Heart right ventricle (tissue), 16 donors: ENCODE data around the gene RAB25. TPM values are rescaled to one million over a fixed set of nuclear protein-coding genes. Genes with fewer than 3 reads are reported as not detected.

Source experiments
- ATAC-seq, 8 donors: fragments of 200-7000 bp; cut with Tn5 transposase; one replicate each; pipeline ENCODE4 v1.9.1; 2020; ENCODE audit warnings: mild to moderate bottlenecking in 8 of 8, moderate library complexity in 8 of 8, moderate number of reproducible peaks in 1 of 8
- DNase-seq, 2 donors: peaks; one replicate each; pipeline ENCODE4 v3.0.0-alpha.2; 2020
- H3K27ac ChIP-seq, 10 donors: fragments of 200-600 bp; sonication (generic) in 2 of 10; one replicate each; pipeline versions ENCODE4 v1.5.0 to v1.8.0; 2020 to 2022; ENCODE audit warnings: mild to moderate bottlenecking in 3 of 10
- H3K27me3 ChIP-seq, 7 donors: fragments of 200-600 bp; one replicate each; pipeline ENCODE4 v1.8.0; 2021 to 2022; ENCODE audit warnings: mild to moderate bottlenecking in 2 of 7
- H3K36me3 ChIP-seq, 9 donors: fragments of 200-600 bp; sonication (generic) in 1 of 9; one replicate each; pipeline versions ENCODE4 v1.5.0 to v1.8.0; 2020 to 2022; ENCODE audit warnings: mild to moderate bottlenecking in 2 of 9
- H3K4me1 ChIP-seq, 9 donors: fragments of 200-600 bp; sonication (generic) in 1 of 9; one replicate each; pipeline versions ENCODE4 v1.5.0 to v1.8.0; 2020 to 2022; ENCODE audit warnings: mild to moderate bottlenecking in 4 of 9
- H3K4me3 ChIP-seq, 10 donors: fragments of 200-600 bp; sonication (generic) in 2 of 10; one replicate each; pipeline versions ENCODE4 v1.5.0 to v1.8.0; 2020 to 2022; ENCODE audit warnings: mild to moderate bottlenecking in 7 of 10, moderate library complexity in 2 of 10
- H3K9me3 ChIP-seq, 11 donors: fragments of 200-600 bp in 10 of 11; sonication (generic) in 2 of 11; one replicate each; pipeline versions ENCODE4 v1.5.0 to v1.8.0; 2013 to 2022; ENCODE audit warnings: mild to moderate bottlenecking in 2 of 11, control low read depth in 1 of 11, moderate library complexity in 1 of 11
- WGBS, 2 donors: extraction: QIAGEN DNeasy Blood & Tissue Kit; methylation state at CpG; one replicate each; pipeline ENCODE4 v1.1.7; 2013; ENCODE audit warnings: inconsistent platforms in 1 of 2; 5-methylcytosine and 5-hydroxymethylcytosine counted together
- intact Hi-C, 10 donors: fragments of 100-400 bp; cut with DNase I; formaldehyde crosslinking; loops; one replicate each; pipeline versions ENCODE4 v1.11.1 to v1.14.2; 2022
- polyA plus RNA-seq, 2 donors: library from polyadenylated mRNA; stranded (reverse); fragments of 200-250 nt; gene quantifications; one replicate each; pipeline ENCODE4 v1.2.3, GENCODE V29; 2013
- total RNA-seq, 10 donors: library from RNA; stranded (reverse); fragmentation: NEBNext Ultra II Directional in 3 of 10; extraction: Animal tissue kit (Norgen Biotek cat#: 25700) in 3 of 10; gene quantifications; one replicate each; pipeline versions ENCODE4 v1.2.1 to v1.2.4, GENCODE V29; 2021 to 2023
- TF ChIP-seq, protein P1 (sequence below), 9 donors: fragments of 200-600 bp; sonication (generic) in 2 of 9; IDR thresholded peaks; one replicate each; pipeline versions ENCODE4 v1.5.0 to v1.8.0; 2021 to 2022; ENCODE audit warnings: antibody characterized with exemption in 9 of 9, mild to moderate bottlenecking in 5 of 9, moderate library complexity in 1 of 9
- donor health status: Arrhythmogenic right ventricular cardiomyopathy.
- donor health status: ischemic (EF 13 %, LVEDD 7.1; RV severe dilation, severe dysfunction).
- donor health status: healthy with polysubstance abuse.
- donor health status: DM: no; HTN: yes; CAD: no.
- donor health status: DM: no; HTN: no; CAD: no.
- donor health status: ischemic (EF 25% LVEDD 6.9; RV normal size, moderate dysfunction).
- donor health status: ischemic (EF 25% LVEDD 5.7; RV mildly dilated, moderate dysfunction).
- donor health status: healthy.
- donor health status: DM: yes; HTN: yes; CAD: no.
- donor health status: Ischemic cardiomyopathy.
- donor health status: ischemic (EF 35%, LVEDD 5.7; RV mildly dilated, moderate dysfunction).
- donor health status: nonischemic (EF 11% LVEDD 7.7; RV severe dilation, severe dysfunction).
- donor health status: DM: yes; HTN: yes; CAD: no.
- donor health status: PGD.
- donor health status: ischemic (EF 29% LVEDD 5.4; RV normal size, mild dysfunction).
- donor health status: nonischemic (EF 23%, LVEDD 6.1; RV moderate dilation, normal function).

The RAB25 gene
- total and polyA plus RNA-seq, 12 donors, result 0.17 to 0.50 TPM; not detected in 10

DNA sequence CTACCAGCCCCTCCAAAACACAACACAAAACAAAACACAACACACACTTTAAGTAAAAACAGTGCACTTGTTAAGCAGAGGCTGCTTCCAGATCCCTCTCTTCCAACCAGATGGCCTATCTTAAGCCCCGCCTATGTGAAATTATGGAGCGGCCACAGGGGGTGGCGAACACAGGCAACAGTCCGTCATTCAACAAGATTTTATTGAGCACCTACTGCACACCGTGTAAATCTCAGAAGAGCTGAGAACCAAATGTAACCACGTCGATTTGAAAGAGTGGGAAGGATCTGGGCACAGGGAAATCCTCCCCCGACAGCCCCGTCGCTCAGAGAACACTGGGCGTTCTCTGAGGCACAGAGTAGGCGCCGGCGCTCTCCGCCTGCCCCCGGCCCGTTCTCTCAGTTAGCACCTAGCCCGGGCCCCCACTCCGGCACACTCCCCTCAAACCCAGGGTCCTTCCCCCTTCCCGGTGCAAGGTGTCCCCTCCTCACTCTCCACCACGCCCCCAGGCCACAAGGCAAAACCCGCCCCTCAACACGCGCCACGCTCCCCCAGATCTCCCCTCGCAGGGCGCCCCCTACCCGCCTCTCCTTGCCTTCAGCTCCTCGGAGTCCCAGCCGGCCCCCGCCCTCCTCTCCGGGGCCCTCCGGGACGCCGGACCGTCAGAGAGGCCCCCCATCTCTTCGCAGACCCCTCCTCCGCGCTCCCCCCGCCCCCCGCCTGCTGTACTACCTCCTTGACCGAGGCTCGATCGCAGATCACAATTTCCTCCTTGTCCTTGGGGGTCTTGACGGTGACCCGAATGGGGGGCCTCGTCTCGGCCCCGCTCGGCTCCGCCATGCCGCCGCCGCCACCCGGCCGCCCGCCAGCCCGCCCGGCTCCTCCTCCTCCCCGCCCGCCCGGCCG is 7.8 kb upstream of the RAB25 start:
- H3K9me3 ChIP-seq, result no peaks in the 10 kb centered on the region
- peaks cover 0 to 45% (median 2%) of the 10 kb centered on the region in 9 donors for H3K36me3 ChIP-seq
- intact Hi-C loops, result loop anchor here in 2 of 10 donors (5.0 to 10.0 kb wide), 2 partner anchors 116 to 118 kb away; partner anchors contain the start of gene KHDC4 (in 1 of the 2)
- 1% methylated on average over 44 to 59 of the region's 63 CpGs for WGBS, 2 donors
- peaks cover 5 to 49% (median 31%) of the 10 kb centered on the region in 9 donors for H3K4me1 ChIP-seq
- no peaks in the 10 kb centered on the region for H3K27me3 ChIP-seq
- ATAC-seq (peak in 3 of 8 donors; percentile 2 to 3 (median 2)), DNase-seq (peak; percentile 51 to 65)
- TF ChIP-seq, protein P1, sequence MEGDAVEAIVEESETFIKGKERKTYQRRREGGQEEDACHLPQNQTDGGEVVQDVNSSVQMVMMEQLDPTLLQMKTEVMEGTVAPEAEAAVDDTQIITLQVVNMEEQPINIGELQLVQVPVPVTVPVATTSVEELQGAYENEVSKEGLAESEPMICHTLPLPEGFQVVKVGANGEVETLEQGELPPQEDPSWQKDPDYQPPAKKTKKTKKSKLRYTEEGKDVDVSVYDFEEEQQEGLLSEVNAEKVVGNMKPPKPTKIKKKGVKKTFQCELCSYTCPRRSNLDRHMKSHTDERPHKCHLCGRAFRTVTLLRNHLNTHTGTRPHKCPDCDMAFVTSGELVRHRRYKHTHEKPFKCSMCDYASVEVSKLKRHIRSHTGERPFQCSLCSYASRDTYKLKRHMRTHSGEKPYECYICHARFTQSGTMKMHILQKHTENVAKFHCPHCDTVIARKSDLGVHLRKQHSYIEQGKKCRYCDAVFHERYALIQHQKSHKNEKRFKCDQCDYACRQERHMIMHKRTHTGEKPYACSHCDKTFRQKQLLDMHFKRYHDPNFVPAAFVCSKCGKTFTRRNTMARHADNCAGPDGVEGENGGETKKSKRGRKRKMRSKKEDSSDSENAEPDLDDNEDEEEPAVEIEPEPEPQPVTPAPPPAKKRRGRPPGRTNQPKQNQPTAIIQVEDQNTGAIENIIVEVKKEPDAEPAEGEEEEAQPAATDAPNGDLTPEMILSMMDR (IDR thresholded peaks at IDR 0.05), result peak in 4 of 9 donors; percentile 27 to 37 (median 32)
- peak overlapping the region; percentile 72 to 99 (median 92) for H3K27ac ChIP-seq
- peak overlapping the region; percentile 60 to 86 (median 78) for H3K4me3 ChIP-seq

DNA sequence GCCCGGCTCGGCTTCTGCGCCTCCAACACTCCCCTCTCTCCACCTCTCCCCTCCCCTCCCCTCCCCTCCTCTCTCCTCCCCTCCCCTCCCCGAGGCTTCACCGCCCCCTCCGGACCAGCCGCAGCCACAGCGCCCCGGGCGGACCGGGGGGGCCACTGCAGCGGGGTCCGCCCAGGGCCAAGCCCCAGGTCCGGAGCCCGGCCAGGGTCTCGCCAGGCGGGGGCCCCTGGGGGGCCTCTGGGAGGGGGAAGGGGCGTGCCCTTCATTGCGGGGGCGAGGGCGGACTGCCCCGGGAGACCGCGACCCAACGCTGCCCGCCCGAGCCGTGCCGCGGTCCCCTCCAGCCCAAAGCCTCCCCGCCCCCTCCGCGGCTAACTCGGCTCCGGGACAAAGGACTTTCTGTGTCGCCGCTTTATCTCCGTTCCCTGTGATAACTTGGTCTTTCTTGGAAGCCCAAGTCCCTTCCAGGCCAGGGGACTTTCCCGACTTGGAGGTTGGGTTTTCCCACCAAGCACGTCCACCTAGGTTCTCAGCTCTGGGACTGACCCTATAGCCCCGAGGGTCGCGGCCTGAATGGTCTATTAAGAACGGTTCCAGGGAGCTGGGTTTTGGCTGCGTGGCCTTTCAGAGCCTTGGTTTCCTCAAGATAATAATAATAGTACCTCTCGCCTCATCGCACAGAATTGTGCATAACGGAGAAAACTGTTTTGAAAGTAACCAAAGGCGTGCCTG is 7.0 kb upstream of the RAB25 start, which contains the start of gene UBQLN4:
TSS of gene UBQLN4 (minus strand) at position 31 of the 732 bp plus-strand sequence. CDS start 97 bp downstream, outside the sequence.
- H3K4me3 ChIP-seq, result peak within 1 kb of the TSS; percentile 66 to 86 (median 79)
- intact Hi-C loops, result loop anchor here in 2 of 10 donors (5.0 to 10.0 kb wide), 2 partner anchors 117 to 119 kb away; partner anchors contain the start of gene KHDC4 (in 1 of the 2)
- TF ChIP-seq, protein P1 (IDR thresholded peaks at IDR 0.05), result peak; percentile 45 to 64 (median 54)
- no peaks in the 10 kb centered on the region for H3K9me3 ChIP-seq
- DNase-seq (peak; percentile 89 to 91), ATAC-seq (peak; percentile 63 to 87 (median 79))
- WGBS, 2 donors, result 0% methylated on average over 31 to 45 of the region's 49 CpGs
- peaks cover 0 to 44% (median 0%) of the 10 kb centered on the region in 9 donors for H3K36me3 ChIP-seq
- peak within 1 kb of the TSS; percentile 89 to 99 (median 96) for H3K27ac ChIP-seq
- peaks cover 5 to 49% (median 31%) of the 10 kb centered on the region in 9 donors for H3K4me1 ChIP-seq
- H3K27me3 ChIP-seq, result no peaks in the 10 kb centered on the region

DNA sequence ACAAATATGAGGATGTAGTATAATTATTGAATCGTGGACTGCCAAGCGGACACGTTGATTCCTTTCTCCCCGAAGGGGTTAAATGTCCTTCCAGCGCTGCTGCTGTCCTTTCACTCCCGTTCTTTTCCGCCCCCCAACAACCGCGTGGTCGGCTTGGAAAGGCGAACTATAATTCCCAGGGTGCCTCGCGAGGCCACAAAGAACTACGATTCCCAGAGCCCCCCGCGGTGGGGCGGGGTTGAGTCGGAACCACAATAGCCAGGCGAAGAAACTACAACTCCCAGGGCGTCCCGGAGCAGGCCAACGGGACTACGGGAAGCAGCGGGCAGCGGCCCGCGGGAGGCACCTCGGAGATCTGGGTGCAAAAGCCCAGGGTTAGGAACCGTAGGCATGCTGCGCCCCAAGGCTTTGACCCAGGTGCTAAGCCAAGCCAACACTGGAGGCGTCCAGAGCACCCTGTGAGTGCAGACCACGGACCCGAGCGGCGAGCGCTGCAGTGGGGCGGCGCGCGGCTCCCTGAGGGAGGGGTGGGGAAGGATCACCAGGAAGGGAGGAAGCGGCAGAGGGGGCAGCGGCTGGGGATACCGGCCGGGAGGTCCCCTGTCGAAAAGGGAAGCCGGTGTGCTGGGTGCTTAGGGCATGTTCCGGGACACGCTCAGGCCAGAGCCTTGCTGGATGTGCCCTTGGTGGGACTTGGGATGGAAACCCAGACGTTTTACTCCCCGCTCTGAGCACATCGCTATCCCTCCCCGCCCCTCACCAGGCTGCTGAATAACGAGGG is 6.3 kb upstream of the RAB25 start, which contains the start of gene LAMTOR2:
TSS of gene LAMTOR2 (plus strand) at position 283 of the 781 bp plus-strand sequence. CDS start at position 391, 108 bp downstream.
- ATAC-seq (peak; percentile 89 to 96 (median 93)), DNase-seq (peak; percentile 96 to 98)
- peaks cover 0 to 36% (median 0%) of the 10 kb centered on the region in 9 donors for H3K36me3 ChIP-seq
- intact Hi-C loops, result loop anchor here in 4 of 10 donors (5.0 to 10.0 kb wide), 3 partner anchors 32 to 120 kb away; partner anchors contain the start of genes SSR2 (in 2 of the 4) and KHDC4 (in 1 of the 4)
- H3K27me3 ChIP-seq, result no peaks in the 10 kb centered on the region
- WGBS, 2 donors, result 0 to 1% methylated on average over 52 to 53 of the region's 53 CpGs
- H3K4me1 ChIP-seq, result peaks cover 5 to 49% (median 31%) of the 10 kb centered on the region in 9 donors
- H3K27ac ChIP-seq, result peak within 1 kb of the TSS; percentile 89 to 99 (median 96)
- H3K9me3 ChIP-seq, result no peaks in the 10 kb centered on the region
- TF ChIP-seq, protein P1 (IDR thresholded peaks at IDR 0.05), result peak in 2 of 9 donors; percentile 9 to 17
- peak within 1 kb of the TSS; percentile 66 to 86 (median 79) for H3K4me3 ChIP-seq
